Hepatocyte (in vitro differentiated cells): ENCODE results near the gene HSD17B3.

Source experiments
- EZH2 ChIP-seq: fragments of 200-600 bp; sonication (generic); IDR thresholded peaks from 2 replicates; pipeline ENCODE4 v1.6.1; 2016; ENCODE audit warnings: antibody characterized with exemption, mild to moderate bottlenecking, borderline replicate concordance
- EZH2phosphoT487 ChIP-seq: fragments of 200-600 bp; sonication (generic); IDR thresholded peaks from one replicate; pipeline ENCODE4 v1.6.1; 2018; ENCODE audit warnings: antibody characterized with exemption, mild to moderate bottlenecking, low read depth, moderate library complexity; ENCODE audit not compliant: unreplicated experiment, severe bottlenecking
- TF ChIP-seq, protein P1 (sequence below): fragments of 200-600 bp; sonication (generic); IDR thresholded peaks from 2 replicates; pipeline ENCODE4 v1.5.1; 2016; ENCODE audit warnings: antibody characterized with exemption, mild to moderate bottlenecking; ENCODE audit not compliant: poor library complexity

DNA sequence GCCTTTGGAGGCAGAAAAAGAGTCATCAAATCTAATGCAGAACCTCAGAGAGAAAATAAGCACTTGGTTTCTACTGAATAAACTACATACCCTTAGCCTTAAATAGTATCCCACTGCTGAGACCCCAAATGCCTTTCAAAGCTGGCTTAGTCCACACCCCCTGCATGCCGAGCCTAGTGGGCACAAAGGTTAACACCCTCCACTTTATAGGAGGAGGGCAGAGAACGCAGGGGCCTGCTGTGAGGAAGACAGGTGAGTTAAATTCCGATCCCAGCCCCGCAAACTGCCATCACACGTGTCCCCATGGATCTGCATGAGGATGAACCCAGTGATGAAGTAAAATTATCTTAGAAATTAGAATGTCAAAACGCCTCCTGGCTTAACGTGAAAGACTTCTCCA is 19.5 kb upstream of the HSD17B3 start:
- TF ChIP-seq EZH2phosphoT487, result no peak
- TF ChIP-seq, protein P1, sequence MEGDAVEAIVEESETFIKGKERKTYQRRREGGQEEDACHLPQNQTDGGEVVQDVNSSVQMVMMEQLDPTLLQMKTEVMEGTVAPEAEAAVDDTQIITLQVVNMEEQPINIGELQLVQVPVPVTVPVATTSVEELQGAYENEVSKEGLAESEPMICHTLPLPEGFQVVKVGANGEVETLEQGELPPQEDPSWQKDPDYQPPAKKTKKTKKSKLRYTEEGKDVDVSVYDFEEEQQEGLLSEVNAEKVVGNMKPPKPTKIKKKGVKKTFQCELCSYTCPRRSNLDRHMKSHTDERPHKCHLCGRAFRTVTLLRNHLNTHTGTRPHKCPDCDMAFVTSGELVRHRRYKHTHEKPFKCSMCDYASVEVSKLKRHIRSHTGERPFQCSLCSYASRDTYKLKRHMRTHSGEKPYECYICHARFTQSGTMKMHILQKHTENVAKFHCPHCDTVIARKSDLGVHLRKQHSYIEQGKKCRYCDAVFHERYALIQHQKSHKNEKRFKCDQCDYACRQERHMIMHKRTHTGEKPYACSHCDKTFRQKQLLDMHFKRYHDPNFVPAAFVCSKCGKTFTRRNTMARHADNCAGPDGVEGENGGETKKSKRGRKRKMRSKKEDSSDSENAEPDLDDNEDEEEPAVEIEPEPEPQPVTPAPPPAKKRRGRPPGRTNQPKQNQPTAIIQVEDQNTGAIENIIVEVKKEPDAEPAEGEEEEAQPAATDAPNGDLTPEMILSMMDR, result no peak
- no peak for TF ChIP-seq EZH2
